SK-N-SH (cell line): ENCODE data around the gene TRAM2. TPM values are rescaled to one million over a fixed set of nuclear protein-coding genes. Genes with fewer than 3 reads are reported as not detected.

ENCODE experiments used
- FOXJ3 ChIP-seq: sonication (generic); formaldehyde crosslinking; IDR thresholded peaks from 2 replicates; pipeline ENCODE4 v1.5.1; 2020; ENCODE audit warnings: mild to moderate bottlenecking, missing genetic modification reagents
- MEF2A ChIP-seq: IDR thresholded peaks from 2 replicates; pipeline ENCODE4 v1.4.0; 2012; ENCODE audit warnings: low read depth, borderline replicate concordance
- NRF1 ChIP-seq: IDR thresholded peaks from 2 replicates; pipeline ENCODE4 v1.6.1; 2012; ENCODE audit warnings: low read depth, mild to moderate bottlenecking, low read length
- RXRA ChIP-seq: IDR thresholded peaks from 2 replicates; pipeline ENCODE4 v1.4.0; 2012; ENCODE audit warnings: low read depth, mild to moderate bottlenecking, borderline replicate concordance
- TCF12 ChIP-seq: IDR thresholded peaks from 2 replicates; pipeline ENCODE4 v1.4.0; 2012
- USF2 ChIP-seq: fragments of 150-350 bp; IDR thresholded peaks from 2 replicates; pipeline ENCODE4 v1.6.1; 2017; ENCODE audit warnings: antibody characterized with exemption, low read length, low read depth, borderline replicate concordance
- polyA plus RNA-seq, 3 experiments: library from polyadenylated mRNA; depleted of rRNA; stranded (reverse); fragments of >200 nt; gene quantifications; 2 replicates each; pipeline ENCODE4 v1.2.3, GENCODE V29; 2012
- TF ChIP-seq, protein P1 (sequence below): fragments of 150-350 bp; IDR thresholded peaks from 2 replicates; pipeline ENCODE4 v1.6.1; 2016; ENCODE audit warnings: mild to moderate bottlenecking, low read depth, low read length
- TF ChIP-seq, protein P2 (sequence below): IDR thresholded peaks from 2 replicates; pipeline ENCODE4 v1.6.1; 2012; ENCODE audit warnings: mild to moderate bottlenecking, low read depth, low read length, moderate library complexity
- TF ChIP-seq, protein P3 (sequence below): IDR thresholded peaks from 2 replicates; pipeline ENCODE4 v1.4.0; 2012; ENCODE audit warnings: low read depth
- TF ChIP-seq, protein P4 (sequence below): IDR thresholded peaks from 2 replicates; pipeline ENCODE4 v1.4.0; 2012; ENCODE audit warnings: low read depth, borderline replicate concordance

TRAM2 gene
- polyA plus RNA-seq, 1 of the 3 experiments (the other 2 are of a cell fraction): 26.4 TPM

- TF ChIP-seq, protein P1, sequence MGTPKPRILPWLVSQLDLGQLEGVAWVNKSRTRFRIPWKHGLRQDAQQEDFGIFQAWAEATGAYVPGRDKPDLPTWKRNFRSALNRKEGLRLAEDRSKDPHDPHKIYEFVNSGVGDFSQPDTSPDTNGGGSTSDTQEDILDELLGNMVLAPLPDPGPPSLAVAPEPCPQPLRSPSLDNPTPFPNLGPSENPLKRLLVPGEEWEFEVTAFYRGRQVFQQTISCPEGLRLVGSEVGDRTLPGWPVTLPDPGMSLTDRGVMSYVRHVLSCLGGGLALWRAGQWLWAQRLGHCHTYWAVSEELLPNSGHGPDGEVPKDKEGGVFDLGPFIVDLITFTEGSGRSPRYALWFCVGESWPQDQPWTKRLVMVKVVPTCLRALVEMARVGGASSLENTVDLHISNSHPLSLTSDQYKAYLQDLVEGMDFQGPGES: no peak
- TF ChIP-seq, protein P2, sequence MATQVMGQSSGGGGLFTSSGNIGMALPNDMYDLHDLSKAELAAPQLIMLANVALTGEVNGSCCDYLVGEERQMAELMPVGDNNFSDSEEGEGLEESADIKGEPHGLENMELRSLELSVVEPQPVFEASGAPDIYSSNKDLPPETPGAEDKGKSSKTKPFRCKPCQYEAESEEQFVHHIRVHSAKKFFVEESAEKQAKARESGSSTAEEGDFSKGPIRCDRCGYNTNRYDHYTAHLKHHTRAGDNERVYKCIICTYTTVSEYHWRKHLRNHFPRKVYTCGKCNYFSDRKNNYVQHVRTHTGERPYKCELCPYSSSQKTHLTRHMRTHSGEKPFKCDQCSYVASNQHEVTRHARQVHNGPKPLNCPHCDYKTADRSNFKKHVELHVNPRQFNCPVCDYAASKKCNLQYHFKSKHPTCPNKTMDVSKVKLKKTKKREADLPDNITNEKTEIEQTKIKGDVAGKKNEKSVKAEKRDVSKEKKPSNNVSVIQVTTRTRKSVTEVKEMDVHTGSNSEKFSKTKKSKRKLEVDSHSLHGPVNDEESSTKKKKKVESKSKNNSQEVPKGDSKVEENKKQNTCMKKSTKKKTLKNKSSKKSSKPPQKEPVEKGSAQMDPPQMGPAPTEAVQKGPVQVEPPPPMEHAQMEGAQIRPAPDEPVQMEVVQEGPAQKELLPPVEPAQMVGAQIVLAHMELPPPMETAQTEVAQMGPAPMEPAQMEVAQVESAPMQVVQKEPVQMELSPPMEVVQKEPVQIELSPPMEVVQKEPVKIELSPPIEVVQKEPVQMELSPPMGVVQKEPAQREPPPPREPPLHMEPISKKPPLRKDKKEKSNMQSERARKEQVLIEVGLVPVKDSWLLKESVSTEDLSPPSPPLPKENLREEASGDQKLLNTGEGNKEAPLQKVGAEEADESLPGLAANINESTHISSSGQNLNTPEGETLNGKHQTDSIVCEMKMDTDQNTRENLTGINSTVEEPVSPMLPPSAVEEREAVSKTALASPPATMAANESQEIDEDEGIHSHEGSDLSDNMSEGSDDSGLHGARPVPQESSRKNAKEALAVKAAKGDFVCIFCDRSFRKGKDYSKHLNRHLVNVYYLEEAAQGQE: no peak
- TF ChIP-seq TCF12: no peak
- no peak for TF ChIP-seq NRF1
- no peak for TF ChIP-seq FOXJ3 (CRISPR knock-in tag)
- no peak for TF ChIP-seq MEF2A
- no peak for TF ChIP-seq RXRA
- TF ChIP-seq, protein P3, sequence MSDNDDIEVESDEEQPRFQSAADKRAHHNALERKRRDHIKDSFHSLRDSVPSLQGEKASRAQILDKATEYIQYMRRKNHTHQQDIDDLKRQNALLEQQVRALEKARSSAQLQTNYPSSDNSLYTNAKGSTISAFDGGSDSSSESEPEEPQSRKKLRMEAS: no peak
- TF ChIP-seq USF2: no peak
- TF ChIP-seq, protein P4, sequence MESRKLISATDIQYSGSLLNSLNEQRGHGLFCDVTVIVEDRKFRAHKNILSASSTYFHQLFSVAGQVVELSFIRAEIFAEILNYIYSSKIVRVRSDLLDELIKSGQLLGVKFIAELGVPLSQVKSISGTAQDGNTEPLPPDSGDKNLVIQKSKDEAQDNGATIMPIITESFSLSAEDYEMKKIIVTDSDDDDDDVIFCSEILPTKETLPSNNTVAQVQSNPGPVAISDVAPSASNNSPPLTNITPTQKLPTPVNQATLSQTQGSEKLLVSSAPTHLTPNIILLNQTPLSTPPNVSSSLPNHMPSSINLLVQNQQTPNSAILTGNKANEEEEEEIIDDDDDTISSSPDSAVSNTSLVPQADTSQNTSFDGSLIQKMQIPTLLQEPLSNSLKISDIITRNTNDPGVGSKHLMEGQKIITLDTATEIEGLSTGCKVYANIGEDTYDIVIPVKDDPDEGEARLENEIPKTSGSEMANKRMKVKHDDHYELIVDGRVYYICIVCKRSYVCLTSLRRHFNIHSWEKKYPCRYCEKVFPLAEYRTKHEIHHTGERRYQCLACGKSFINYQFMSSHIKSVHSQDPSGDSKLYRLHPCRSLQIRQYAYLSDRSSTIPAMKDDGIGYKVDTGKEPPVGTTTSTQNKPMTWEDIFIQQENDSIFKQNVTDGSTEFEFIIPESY: no peak
Measured at GRCh38 chr6:52575502-52575892, 1.4 kb downstream of the TRAM2 start (continued).
